B cell (primary cell): ENCODE results near the gene PCBP2. TPM values are rescaled to one million over a fixed set of nuclear protein-coding genes. Genes with fewer than 3 reads are reported as not detected.

Experiments used
- ATAC-seq: fragments of 200-7000 bp; cut with Tn5 transposase; one replicate; pipeline ENCODE4 v1.10.0; 2021; ENCODE audit warnings: low read depth, mild to moderate bottlenecking, moderate number of reproducible peaks, moderate library complexity
- CTCF ChIA-PET: fragments of 350-600 bp; sonication (Branson Sonifier 250); formaldehyde crosslinking; loops from one replicate; lab custom pipeline; 2021; ENCODE audit warnings: antibody characterized with exemption, inconsistent platforms; lab: Charles Lee
- POLR2A ChIA-PET: fragments of 350-600 bp; sonication (Branson Sonifier 250); formaldehyde crosslinking; loops from one replicate; lab custom pipeline; 2021; ENCODE audit warnings: antibody characterized with exemption; lab: Charles Lee
- DNase-seq: peaks from one replicate; pipeline ENCODE4 v3.0.0; 2013
- H2AFZ ChIP-seq: 2 replicates; pipeline ENCODE4 v1.6.1; 2012; ENCODE audit warnings: mild to moderate bottlenecking, low read depth, low read length; ENCODE audit not compliant: insufficient read depth, poor library complexity, severe bottlenecking
- H3K27ac ChIP-seq, 2 donors: 1 replicate in 1 of 2; 2 replicates in 1 of 2; pipeline ENCODE4 v1.5.1; 2012 to 2013; ENCODE audit warnings: low read length in 2 of 2, mild to moderate bottlenecking in 2 of 2, moderate library complexity in 1 of 2
- H3K27me3 ChIP-seq, 4 experiments: fragments of 200-600 bp in 1 of 4; sonication (generic) in 1 of 4; replicated peaks in 1 of 4; 1 replicate in 2 of 4; 2 replicates in 2 of 4; pipeline versions ENCODE4 v1.6.1 to v1.7.0; 2013 to 2016; ENCODE audit warnings: low read length in 3 of 4, mild to moderate bottlenecking in 2 of 4, mixed read lengths in 1 of 4, moderate library complexity in 1 of 4; ENCODE audit not compliant: insufficient read depth in 4 of 4, control insufficient read depth in 3 of 4; ENCODE audit errors: control extremely low read depth in 1 of 4
- H3K36me3 ChIP-seq, 2 experiments: replicated peaks in 1 of 2; 1 replicate in 1 of 2; 2 replicates in 1 of 2; pipeline versions ENCODE4 v1.6.1 to v1.7.1; 2013; ENCODE audit warnings: low read length in 1 of 2; ENCODE audit not compliant: insufficient read depth in 2 of 2, control insufficient read depth in 1 of 2; ENCODE audit errors: control extremely low read depth in 1 of 2, extremely low read depth in 1 of 2
- H3K4me1 ChIP-seq, 2 donors: fragments of 200-600 bp in 1 of 2; sonication (generic) in 1 of 2; 1 replicate in 1 of 2; 2 replicates in 1 of 2; pipeline versions ENCODE4 v1.5.1 to v1.6.1; 2013 to 2017; ENCODE audit warnings: low read length in 2 of 2; ENCODE audit not compliant: control insufficient read depth in 2 of 2, insufficient read depth in 2 of 2
- H3K4me2 ChIP-seq: replicated peaks from 2 replicates; pipeline ENCODE3; 2012; ENCODE audit warnings: mild to moderate bottlenecking, low read depth, low read length; ENCODE audit not compliant: poor library complexity, severe bottlenecking
- H3K4me3 ChIP-seq, 5 experiments: fragments of 200-600 bp in 1 of 5; sonication (generic) in 1 of 5; 1 replicate in 3 of 5; 2 replicates in 2 of 5; pipeline versions ENCODE4 v1.5.1 to v1.7.0; 2011 to 2016; ENCODE audit warnings: low read length in 4 of 5, mild to moderate bottlenecking in 4 of 5, low read depth in 2 of 5, control low read depth in 1 of 5, moderate library complexity in 1 of 5; ENCODE audit not compliant: insufficient read depth in 1 of 5; ENCODE audit errors: control extremely low read depth in 1 of 5, extremely low read depth in 1 of 5
- H3K79me2 ChIP-seq: fragments of 200-600 bp; sonication (generic); one replicate; pipeline ENCODE4 v1.6.0; 2016; ENCODE audit warnings: low read length; ENCODE audit not compliant: control insufficient read depth, insufficient read depth
- H3K9ac ChIP-seq: fragments of 200-600 bp; sonication (generic); 2 replicates; pipeline ENCODE4 v1.6.1; 2017; ENCODE audit warnings: mild to moderate bottlenecking, low read length, moderate library complexity
- H3K9me3 ChIP-seq, 3 donors: one replicate each; pipeline versions ENCODE4 v1.6.1 to v1.7.1; 2013; ENCODE audit warnings: low read length in 2 of 3; ENCODE audit not compliant: control insufficient read depth in 2 of 3, insufficient read depth in 1 of 3; ENCODE audit errors: control extremely low read depth in 1 of 3
- H4K20me1 ChIP-seq: 2 replicates; pipeline ENCODE4 v1.6.0; 2012; ENCODE audit warnings: mild to moderate bottlenecking, low read length; ENCODE audit not compliant: insufficient read depth, control insufficient read depth, poor library complexity, severe bottlenecking
- H3K27ac Mint-ChIP-seq: one replicate; pipeline ENCODE4 v1.8.0; 2021; ENCODE audit warnings: mixed read lengths
- H3K27me3 Mint-ChIP-seq: one replicate; pipeline ENCODE4 v1.8.0; 2021; ENCODE audit warnings: mixed read lengths
- H3K4me1 Mint-ChIP-seq: one replicate; pipeline ENCODE4 v1.8.0; 2021; ENCODE audit warnings: mixed read lengths
- H3K4me3 Mint-ChIP-seq: one replicate; pipeline ENCODE4 v1.8.0; 2021; ENCODE audit warnings: mixed read lengths
- H3K9me3 Mint-ChIP-seq: one replicate; pipeline ENCODE4 v1.8.0; 2022; ENCODE audit warnings: mixed read lengths; ENCODE audit not compliant: insufficient read depth
- CTCF ChIP-seq: fragments of 200-600 bp; IDR thresholded peaks from one replicate; pipeline ENCODE4 v1.8.0; 2022; ENCODE audit warnings: antibody characterized with exemption, mild to moderate bottlenecking
- EZH2 ChIP-seq: IDR thresholded peaks from 2 replicates; pipeline ENCODE4 v1.6.1; 2012; ENCODE audit warnings: borderline replicate concordance, low read depth, mild to moderate bottlenecking, moderate library complexity, low read length; ENCODE audit not compliant: insufficient read depth, poor library complexity, severe bottlenecking
- WGBS: methylation state at CpG from one replicate; pipeline ENCODE4 v1.1.5; 2013; ENCODE audit warnings: missing lambda C conversion rate; ENCODE audit not compliant: insufficient coverage; 5-methylcytosine and 5-hydroxymethylcytosine counted together
- intact Hi-C: fragments of 100-400 bp; cut with micrococcal nuclease; formaldehyde crosslinking; loops from one replicate; pipeline ENCODE4 v1.10.0; 2022
- polyA plus RNA-seq: library from polyadenylated mRNA; depleted of rRNA; stranded (reverse); fragments of >200 nt; gene quantifications from 2 replicates; pipeline ENCODE4 v1.2.3, GENCODE V29; 2012
- total RNA-seq, 2 donors: library from RNA; stranded (reverse); fragments of 120-200 nt in 1 of 2; gene quantifications; 1 replicate in 1 of 2; 2 replicates in 1 of 2; pipeline versions ENCODE4 v1.2.3 to v1.2.4, GENCODE V29; 2013 to 2022

Gene PCBP2
- total and polyA plus RNA-seq, 2 donors (not counting 1 experiment from before 2014, with no cell fraction given) = 492 to 944 TPM

GRCh38 chr12:53452159-53453077 lies 516 bp downstream of the PCBP2 start:
- Histone ChIP-seq H3K79me2 (peaks cover 58% of the 10 kb centered on the region), H4K20me1 (peaks cover 56% of the 10 kb centered on the region), H3K4me1 (peaks cover 15 to 20% of the 10 kb centered on the region in 2 donors), H3K36me3 (peaks cover 15 to 36% of the 10 kb centered on the region in 2 experiments), H3K9me3 (no peaks in the 10 kb centered on the region), H3K27me3 (no peaks in the 10 kb centered on the region), H2AFZ (peak overlapping the region; percentile 10), H3K4me3 (peak overlapping the region; percentile 67 to 92 (median 85)), H3K9ac (peak overlapping the region; percentile 97), H3K4me2 (peak overlapping the region; percentile 78), H3K27ac (peak overlapping the region; percentile 90 to 94)
- ATAC-seq (peak; percentile 36), DNase-seq (peak; percentile 92)
- under 1% methylated on average over 27 of the region's 82 CpGs for WGBS
- TF ChIP-seq CTCF = peak; percentile 58
- TF ChIP-seq EZH2 = no peak
- Mint-ChIP-seq H3K4me1 (peaks cover 27% of the 10 kb centered on the region), H3K27ac (peak overlapping the region; percentile 99), H3K9me3 (no peaks in the 10 kb centered on the region), H3K27me3 (no peaks in the 10 kb centered on the region), H3K4me3 (peak overlapping the region; percentile 97)
- ChIA-PET POLR2A (interaction anchor here (0.7 to 1.6 kb wide), 6 partner anchors 11 to 1361 kb away, joined by 3 to 7 read pairs (median 4); partner anchors contain the start of genes COPZ1 and PRR13), CTCF (interaction anchor here (0.7 to 1.7 kb wide), 4 partner anchors 12 to 237 kb away, joined by 3 to 5 read pairs (median 3); partner anchors contain the start of genes AAAS and SP1)
- intact Hi-C loops = loop anchor here (1.0 to 5.0 kb wide), 7 partner anchors 40 to 275 kb away; partner anchors contain the start of genes AAAS, CALCOCO1, CSAD and MYG1
